Measurements from ENCODE around the gene HAUS1.

GRCh38 chr18:46152436-46152807 lies 48.2 kb downstream of the HAUS1 start:
- no peak for TF ChIP-seq POLR2A (IDR thresholded peaks at IDR 0.05; ENCODE audit: low read depth, low read length)
- TF ChIP-seq POLR2AphosphoS5 (IDR thresholded peaks at IDR 0.05; ENCODE audit: low read depth, low read length) = no peak
- TF ChIP-seq TAF1 (IDR thresholded peaks at IDR 0.05; ENCODE audit: low read depth, low read length) = no peak
- no peak for TF ChIP-seq PAX5 (IDR thresholded peaks at IDR 0.05; ENCODE audit: insufficient read depth, low read length, severe bottlenecking)
- TF ChIP-seq SPI1 (IDR thresholded peaks at IDR 0.05; ENCODE audit: low read depth, low read length) = no peak

Data from GM12891 (cell line).